NOMO-1 treated with DMSO at 0.1 percent for 48 hours (cell line): ENCODE data around the gene CHAF1A.

Experiments used
- DNase-seq: peaks from one replicate; lab custom pipeline; 2025; ENCODE audit not compliant: unreplicated experiment; lab: John Stamatoyannopoulos, UW

Gene CHAF1A

GRCh38 chr19:4378886-4379285 lies 23.6 kb upstream of the CHAF1A start:
- no peak for DNase-seq

DNA sequence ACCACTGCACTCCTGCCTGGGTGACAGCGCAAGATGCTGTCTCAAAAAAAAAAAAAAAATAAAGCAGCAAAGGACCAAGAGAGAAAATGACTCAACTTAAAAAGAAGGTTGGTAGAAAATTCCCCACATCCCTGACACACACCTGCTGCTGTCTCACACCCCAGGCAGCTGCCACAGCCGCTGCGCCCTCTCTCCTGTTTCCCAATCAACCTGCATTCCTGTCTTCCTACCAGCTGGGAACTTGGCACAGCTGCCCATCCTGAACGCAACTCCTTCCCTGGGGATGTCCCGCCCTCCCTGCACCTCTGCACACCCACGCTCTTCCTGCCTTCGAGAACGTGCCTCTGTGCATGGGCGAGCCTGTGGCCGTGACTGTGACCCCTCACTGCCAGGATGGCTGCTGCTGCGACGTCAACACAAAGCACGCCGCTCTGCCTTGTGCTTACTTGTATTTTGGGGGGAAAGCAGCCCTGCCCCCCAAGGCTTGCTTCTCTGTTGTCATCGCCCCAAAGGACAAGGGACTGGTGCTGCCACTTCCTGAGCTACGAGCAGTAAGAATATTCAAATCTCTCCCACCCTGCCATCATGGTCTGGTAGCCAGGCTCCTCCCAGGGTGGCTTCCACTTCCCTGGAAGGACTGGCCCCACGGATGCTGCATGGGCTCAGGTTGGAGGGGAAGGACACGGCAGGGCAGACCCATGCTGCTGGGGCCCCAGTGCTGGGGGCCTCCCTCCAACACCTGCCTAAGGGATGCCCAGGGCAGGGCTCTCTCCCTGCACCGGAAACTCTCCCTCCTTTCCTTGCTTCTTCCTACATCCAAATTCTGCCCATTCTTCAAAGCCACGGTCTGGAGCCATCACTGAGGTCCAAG lies 22.8 kb upstream of the CHAF1A start:
- no peak for DNase-seq

- no peak for DNase-seq
Measured at GRCh38 chr19:4380254-4380727, 22.1 kb upstream of the CHAF1A start.

DNA sequence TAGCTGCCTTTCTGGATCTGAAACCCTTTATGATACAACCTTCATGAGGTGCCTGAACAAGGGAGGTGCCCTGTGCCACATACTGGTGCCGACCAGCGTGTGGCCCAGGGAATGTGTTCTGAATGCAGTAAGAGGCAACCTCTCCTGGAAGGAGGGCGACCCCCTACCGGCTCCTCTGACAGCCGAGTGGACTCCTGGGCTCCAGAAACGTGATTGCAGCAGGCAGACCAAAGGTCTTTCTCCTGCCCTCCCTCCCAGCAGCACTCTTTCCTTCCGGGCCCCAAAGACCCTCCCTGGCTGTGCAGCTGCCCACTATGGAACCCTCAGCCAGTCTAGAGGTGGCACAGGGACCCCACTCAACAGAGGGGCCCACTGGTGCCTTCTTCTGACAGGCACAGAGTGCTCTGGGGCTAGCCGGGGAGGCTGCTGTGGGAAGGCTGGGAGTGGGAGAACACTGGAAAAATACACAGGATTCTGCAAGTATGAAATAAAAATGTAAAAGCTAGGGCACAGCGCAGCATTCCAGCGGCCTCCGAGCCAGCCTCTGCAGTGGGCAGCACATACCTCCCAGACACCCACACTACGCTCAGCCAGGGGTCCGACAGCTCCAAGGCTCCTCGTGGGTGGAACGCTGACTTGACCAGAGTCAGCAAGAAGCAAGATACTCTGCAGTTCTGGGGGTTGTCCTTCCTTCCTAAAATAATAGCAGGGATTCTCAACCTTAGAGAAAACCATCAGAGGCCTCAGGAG lies 17.0 kb upstream of the CHAF1A start:
- DNase-seq = no peak

DNA sequence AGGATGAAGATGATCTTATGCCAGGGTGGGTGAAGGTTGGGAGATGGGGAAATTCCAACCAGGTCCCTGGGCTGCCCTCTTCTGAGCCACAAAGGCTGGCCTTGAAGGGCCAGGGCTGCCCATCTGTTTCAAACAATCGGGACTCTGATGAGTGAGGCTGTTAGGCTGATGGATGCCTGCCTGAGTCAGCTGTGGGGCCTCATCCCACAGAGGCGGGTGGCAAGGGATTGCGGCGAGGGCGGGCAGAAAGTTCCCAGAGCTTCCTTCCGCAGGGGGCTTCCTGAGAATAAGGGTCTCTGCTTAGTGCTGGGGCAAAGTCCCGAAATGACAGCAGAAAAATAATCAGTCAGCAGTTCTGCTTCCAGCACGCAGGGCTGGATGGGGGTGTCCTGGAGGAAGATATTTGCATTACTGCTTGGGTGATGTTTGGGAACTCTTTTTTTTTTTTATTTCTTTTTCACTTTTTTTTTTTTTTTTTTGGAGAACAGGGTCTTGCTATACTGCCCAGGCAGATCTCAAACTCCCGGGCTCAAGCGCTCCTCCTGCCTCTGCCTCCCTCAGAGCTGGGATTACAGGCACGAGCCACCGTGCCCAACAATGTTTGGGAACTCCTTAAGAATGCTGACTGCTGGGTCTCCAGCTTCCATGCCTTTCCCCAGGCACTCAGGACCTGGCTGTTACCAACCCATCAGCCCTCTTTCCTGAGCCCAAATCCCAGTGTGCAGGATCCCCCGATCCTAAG lies 16.2 kb upstream of the CHAF1A start:
- no peak for DNase-seq

DNA sequence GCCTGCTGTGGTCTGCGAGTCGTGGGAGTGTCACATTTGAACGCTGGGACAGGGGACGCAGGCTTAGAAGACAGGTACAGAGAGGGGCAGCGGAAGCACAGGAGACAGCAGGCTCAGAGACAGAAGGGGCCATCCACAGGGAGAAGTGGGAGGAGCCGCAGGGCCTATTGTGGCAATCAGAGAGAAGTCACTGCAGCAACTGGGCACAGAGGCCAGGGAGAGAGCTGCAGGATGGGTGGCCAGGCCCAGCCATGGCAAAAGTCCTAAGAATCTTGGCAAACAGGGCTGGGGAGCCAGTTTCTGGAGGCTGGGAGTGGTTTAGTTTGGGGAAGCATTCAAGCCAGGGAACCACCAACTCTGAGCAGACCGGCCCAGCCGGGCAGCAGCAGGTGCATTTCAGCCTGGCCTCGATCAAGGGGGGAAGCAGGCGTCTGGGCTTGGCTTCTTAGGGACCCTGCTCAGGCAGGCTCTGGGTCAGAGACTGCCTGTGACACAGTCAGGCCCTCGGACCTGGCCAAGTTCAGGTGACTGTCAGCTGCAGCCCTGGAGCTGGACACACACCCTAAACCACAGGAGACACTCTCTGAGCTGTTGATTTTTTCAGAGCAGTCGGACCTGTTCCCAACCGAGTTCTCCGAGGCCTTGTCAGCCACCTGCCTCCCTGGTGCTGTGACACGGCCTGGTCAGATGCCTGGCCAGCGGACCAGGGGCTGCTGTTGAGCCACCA lies 13.9 kb upstream of the CHAF1A start:
- no peak for DNase-seq

GRCh38 chr19:4389064-4389375 lies 13.4 kb upstream of the CHAF1A start:
- no peak for DNase-seq

DNA sequence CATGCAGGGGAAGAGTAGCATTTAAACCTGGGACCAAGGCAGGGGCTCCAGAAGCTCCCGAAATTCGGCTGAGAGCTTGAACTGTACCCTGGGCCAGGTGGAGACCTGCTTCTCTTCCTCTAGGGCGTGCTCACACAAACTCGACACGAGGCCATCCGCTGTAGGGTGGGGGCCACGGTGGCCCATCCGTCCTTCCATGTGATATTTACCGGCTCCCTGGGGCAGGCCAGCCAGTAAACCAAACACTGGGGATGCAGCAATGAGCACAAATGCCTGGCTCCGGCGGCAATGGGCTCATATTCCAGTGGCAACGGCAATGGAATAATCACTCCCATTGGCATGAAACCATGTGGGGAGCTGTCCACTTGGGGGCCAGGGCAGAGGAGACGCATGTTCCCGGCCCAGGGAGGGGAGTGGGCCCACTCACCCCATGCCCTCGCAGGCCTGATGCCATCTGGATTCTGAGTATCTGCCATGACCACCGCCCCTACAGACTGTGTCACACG lies 12.9 kb upstream of the CHAF1A start:
- no peak for DNase-seq

DNA sequence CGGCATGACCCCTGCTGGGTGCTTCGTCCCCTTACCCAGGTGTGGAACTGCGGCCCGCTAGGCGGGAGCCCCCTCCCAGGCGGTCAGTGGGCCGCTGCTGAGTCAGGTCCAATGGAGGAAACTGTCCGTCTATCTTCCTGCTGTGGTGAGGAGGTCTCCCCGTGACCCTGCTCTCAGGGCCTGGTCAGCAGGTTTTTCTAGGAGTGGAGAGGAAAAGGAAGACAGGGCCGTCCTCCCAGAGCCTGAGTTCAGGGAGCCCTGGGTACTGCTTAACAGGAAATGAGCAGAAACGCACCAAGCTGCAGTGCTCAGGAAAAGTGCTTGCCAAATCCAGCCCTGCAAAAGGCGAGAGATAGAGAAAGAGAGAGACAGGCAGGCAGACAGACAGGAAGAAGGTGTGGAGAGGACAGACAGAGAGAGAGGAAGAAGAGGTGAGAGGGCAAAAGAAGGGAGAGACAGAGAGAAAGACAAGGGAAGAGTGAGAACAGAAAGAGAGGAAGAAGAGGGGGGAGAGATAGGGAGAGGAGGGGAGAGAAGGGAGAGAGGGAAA lies 12.3 kb upstream of the CHAF1A start:
- no peak for DNase-seq

DNA sequence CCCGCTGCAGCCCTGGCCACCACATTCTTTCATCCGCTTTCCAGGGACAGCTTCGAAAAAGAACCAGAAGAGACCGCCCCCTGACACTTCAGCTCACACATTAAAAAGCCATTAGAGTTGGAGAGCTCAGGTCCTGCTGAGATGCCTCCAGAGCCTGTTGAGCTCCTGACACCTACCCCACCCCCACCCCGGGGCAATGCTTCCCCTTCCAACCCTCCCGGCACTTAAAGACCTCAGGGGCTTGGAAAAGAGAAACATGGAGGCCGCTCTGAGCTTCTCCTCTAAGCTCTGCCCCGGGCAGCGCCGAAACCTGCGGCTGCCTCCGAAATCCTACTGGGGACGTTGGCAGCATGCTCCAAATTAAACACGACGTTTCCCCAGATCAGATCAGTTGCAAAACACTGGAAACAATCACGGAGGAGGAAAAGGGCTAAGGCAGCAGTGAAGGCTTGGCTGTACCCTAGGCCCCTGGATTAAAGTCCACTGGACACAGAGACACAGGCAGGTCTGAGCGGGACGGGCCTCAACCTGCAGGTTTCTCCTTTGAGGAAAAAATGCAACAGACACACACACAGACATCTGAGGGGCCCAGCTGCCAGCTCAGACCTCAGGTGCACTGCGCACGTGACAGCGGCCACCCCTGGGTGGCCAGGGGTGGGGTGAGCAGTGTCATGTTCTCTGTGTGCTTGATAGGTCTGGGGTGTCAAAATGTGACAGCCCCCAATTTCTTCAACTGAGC lies 11.7 kb upstream of the CHAF1A start:
- no peak for DNase-seq

DNA sequence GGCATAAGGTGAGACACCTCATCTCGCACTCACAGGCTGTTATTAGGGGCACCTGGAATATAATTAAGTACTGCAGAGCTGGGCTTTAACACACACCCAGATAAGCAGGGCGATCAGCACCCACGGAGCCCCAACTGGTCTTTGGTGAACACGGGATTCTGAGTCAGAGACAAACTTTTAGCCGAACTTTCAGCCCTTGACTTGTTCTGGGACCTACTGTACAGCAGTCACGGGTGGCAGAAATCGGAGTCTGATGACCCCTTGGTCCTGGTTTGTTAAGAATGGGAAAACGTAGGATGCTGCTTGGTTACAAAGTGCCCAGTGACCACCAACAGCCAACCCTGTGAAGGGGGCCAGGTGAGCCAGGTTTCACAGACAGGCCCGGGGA lies 11.1 kb upstream of the CHAF1A start:
- DNase-seq = no peak

GRCh38 chr19:4391701-4392483 lies 10.5 kb upstream of the CHAF1A start:
- no peak for DNase-seq

DNA sequence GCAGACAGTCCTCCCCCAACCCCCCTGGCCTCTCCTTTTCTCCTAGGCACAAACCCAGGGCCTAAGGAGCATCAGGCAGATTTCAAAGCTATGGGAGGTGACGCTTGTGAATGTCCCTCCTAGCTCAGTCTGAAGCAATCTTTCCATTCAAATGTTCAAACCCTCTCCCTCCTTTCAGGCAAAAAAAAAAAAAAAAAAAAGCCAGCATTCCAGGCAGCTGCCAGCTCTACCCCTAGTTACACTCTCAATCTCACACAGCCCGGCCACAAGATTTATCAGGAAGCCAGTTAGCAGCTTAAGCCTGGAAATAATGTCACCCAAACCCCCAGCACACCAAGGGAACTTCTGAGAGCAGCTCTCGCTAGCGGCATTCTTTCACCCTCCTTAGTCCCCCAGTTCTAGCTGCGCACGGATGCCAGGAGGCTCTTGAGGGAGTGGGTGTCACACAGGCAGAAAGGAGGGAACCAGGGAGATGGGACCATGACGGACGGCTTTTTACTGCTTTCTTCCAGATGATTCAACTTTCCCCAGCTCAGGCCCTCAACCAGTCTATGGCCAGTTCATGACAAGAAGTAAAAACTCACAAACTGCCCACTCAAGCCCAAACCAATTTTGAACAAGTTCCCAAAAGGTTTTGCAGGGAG lies 8.4 kb upstream of the CHAF1A start:
- DNase-seq = no peak

- DNase-seq = no peak
Measured at GRCh38 chr19:4396949-4397783, 5.3 kb upstream of the CHAF1A start.

DNA sequence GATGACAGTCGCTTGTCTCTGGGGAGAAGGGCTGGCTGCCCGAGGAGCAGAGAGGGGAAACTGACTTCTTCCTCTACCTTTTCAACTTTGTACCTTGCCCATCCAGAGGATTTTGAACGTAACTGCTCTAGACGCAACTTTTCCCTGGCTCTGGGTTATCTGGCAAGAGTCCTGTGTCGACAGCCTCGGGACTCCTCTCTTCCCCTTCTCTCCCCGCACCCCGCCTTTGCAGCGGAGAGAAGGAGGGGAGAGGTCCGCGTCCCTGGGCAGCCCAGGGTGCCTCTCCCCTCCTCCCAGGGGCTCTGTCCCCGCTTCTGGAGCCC lies 2.7 kb upstream of the CHAF1A start:
- peak; percentile 31 for DNase-seq

DNA sequence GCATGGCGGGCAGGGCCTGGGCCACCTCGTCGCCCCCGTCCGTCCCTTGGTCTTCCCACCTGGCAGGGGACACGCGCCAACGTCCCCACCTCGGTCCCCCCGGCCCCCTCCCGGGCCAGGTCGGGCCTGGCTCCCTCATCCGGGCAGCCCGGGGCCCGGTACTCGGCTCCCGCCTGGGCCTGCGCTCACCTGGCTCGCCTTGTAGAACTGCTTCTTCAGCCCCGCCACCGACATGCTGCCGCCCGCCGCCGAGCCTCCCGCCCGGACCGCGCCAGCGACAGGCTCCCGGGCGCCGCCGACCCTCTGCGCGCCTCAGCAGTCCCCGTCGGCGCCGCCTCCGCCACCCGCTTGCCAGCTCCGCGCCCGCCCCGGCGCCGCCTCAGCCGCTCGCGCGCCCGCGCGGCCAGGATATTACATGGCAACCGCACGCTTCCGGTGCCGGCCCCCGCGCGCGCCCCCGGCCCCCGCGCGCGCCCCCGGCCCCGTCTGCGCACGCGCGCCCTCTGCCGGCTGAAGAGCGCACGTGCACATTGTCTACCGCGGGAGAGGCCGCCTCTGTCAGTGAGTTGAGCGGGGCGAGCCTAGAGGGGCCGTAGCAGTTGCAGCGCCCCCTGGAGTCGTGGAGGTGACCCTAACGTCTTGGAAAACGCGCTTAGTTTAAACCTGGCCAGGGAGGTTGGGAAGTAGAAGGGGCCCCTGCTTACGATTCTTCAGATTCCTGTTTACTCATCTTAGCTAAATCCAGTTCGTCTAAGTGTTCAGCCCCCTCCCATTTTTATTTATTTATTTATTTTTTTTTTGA lies 2.1 kb upstream of the CHAF1A start, which contains the start of gene SH3GL1:
SH3GL1 (minus strand) TSS at position 413 of the 802 bp plus-strand sequence; CDS start at position 234, 179 bp downstream.
- DNase-seq = peak; percentile 94

GRCh38 chr19:4401769-4402170 lies 670 bp upstream of the CHAF1A start:
- no peak for DNase-seq
